Measurements from ENCODE around the gene METAP1D.
"Not testable (repeated sequence)": the region's sequence is repeated elsewhere in the genome, so short reads cannot be mapped to it uniquely, and the experiment has no call there.

Gene METAP1D

GRCh38 chr2:172048508-172049503 is 49.1 kb downstream of the METAP1D start:
- H3K27ac ChIP-seq (ENCODE audit: low read length) = no peak overlapping the region
- no peaks in the 10 kb centered on the region for H3K36me3 ChIP-seq (ENCODE audit: control insufficient read depth in 2 of 2, insufficient read depth in 2 of 2, low read length in 2 of 2)
- no peaks in the 10 kb centered on the region for H3K9me3 ChIP-seq (ENCODE audit: control insufficient read depth in 2 of 2, low read length in 2 of 2)
- no peak overlapping the region for H3K4me3 ChIP-seq (ENCODE audit: low read length in 2 of 2)
- no peaks in the 10 kb centered on the region for H3K27me3 ChIP-seq (ENCODE audit: control insufficient read depth in 1 of 2, insufficient read depth in 2 of 2, low read length in 2 of 2)
- H3K9ac ChIP-seq (ENCODE audit: low read length in 2 of 2) = no peak overlapping the region
- no peaks in the 10 kb centered on the region for H3K4me1 ChIP-seq (ENCODE audit: control insufficient read depth, insufficient read depth, low read length)

- Histone ChIP-seq H3K27me3 (ENCODE audit: control insufficient read depth in 1 of 2, insufficient read depth in 2 of 2, low read length in 2 of 2) (no peaks in the 10 kb centered on the region), H3K4me1 (ENCODE audit: control insufficient read depth, insufficient read depth, low read length) (no peaks in the 10 kb centered on the region), H3K36me3 (ENCODE audit: control insufficient read depth in 2 of 2, insufficient read depth in 2 of 2, low read length in 2 of 2) (no peaks in the 10 kb centered on the region), H3K9ac (ENCODE audit: low read length in 2 of 2) (no peak overlapping the region), H3K9me3 (ENCODE audit: control insufficient read depth in 2 of 2, low read length in 2 of 2) (no peaks in the 10 kb centered on the region), H3K27ac (ENCODE audit: low read length) (no peak overlapping the region), H3K4me3 (ENCODE audit: low read length in 2 of 2) (no peak overlapping the region)
Observed at GRCh38 chr2:172049567-172050120, 49.9 kb downstream of the METAP1D start.

- Histone ChIP-seq H3K27ac (ENCODE audit: low read length) (no peak overlapping the region), H3K9ac (ENCODE audit: low read length in 2 of 2) (no peak overlapping the region), H3K27me3 (ENCODE audit: control insufficient read depth in 1 of 2, insufficient read depth in 2 of 2, low read length in 2 of 2) (no peaks in the 10 kb centered on the region), H3K36me3 (ENCODE audit: control insufficient read depth in 2 of 2, insufficient read depth in 2 of 2, low read length in 2 of 2) (no peaks in the 10 kb centered on the region), H3K4me1 (ENCODE audit: control insufficient read depth, insufficient read depth, low read length) (no peaks in the 10 kb centered on the region), H3K9me3 (ENCODE audit: control insufficient read depth in 2 of 2, low read length in 2 of 2) (no peaks in the 10 kb centered on the region), H3K4me3 (ENCODE audit: low read length in 2 of 2) (no peak overlapping the region)
Observed at GRCh38 chr2:172050479-172051125, 50.8 kb downstream of the METAP1D start.

- H3K27ac ChIP-seq (ENCODE audit: low read length) = no peak overlapping the region
- H3K4me3 ChIP-seq (ENCODE audit: low read length in 2 of 2) = no peak overlapping the region
- no peak overlapping the region for H3K9ac ChIP-seq (ENCODE audit: low read length in 2 of 2)
- H3K36me3 ChIP-seq (ENCODE audit: control insufficient read depth in 2 of 2, insufficient read depth in 2 of 2, low read length in 2 of 2) = no peaks in the 10 kb centered on the region
- no peaks in the 10 kb centered on the region for H3K27me3 ChIP-seq (ENCODE audit: control insufficient read depth in 1 of 2, insufficient read depth in 2 of 2, low read length in 2 of 2)
- no peaks in the 10 kb centered on the region for H3K9me3 ChIP-seq (ENCODE audit: control insufficient read depth in 2 of 2, low read length in 2 of 2)
- H3K4me1 ChIP-seq (ENCODE audit: control insufficient read depth, insufficient read depth, low read length) = no peaks in the 10 kb centered on the region
Observed at GRCh38 chr2:172052000-172052983, 52.5 kb downstream of the METAP1D start.

GRCh38 chr2:172053486-172053885 is 53.7 kb downstream of the METAP1D start:
- Histone ChIP-seq H3K9ac (ENCODE audit: low read length in 2 of 2) (no peak overlapping the region), H3K9me3 (ENCODE audit: control insufficient read depth in 2 of 2, low read length in 2 of 2) (no peaks in the 10 kb centered on the region), H3K4me3 (ENCODE audit: low read length in 2 of 2) (no peak overlapping the region), H3K36me3 (ENCODE audit: control insufficient read depth in 2 of 2, insufficient read depth in 2 of 2, low read length in 2 of 2) (no peaks in the 10 kb centered on the region), H3K4me1 (ENCODE audit: control insufficient read depth, insufficient read depth, low read length) (no peaks in the 10 kb centered on the region), H3K27me3 (ENCODE audit: control insufficient read depth in 1 of 2, insufficient read depth in 2 of 2, low read length in 2 of 2) (no peaks in the 10 kb centered on the region), H3K27ac (ENCODE audit: low read length) (no peak overlapping the region)

GRCh38 chr2:172056293-172056692 is 56.5 kb downstream of the METAP1D start:
- Histone ChIP-seq H3K27ac (ENCODE audit: low read length) (no peak overlapping the region), H3K9ac (ENCODE audit: low read length in 2 of 2) (no peak overlapping the region), H3K9me3 (ENCODE audit: control insufficient read depth in 2 of 2, low read length in 2 of 2) (no peaks in the 10 kb centered on the region), H3K4me3 (ENCODE audit: low read length in 2 of 2) (no peak overlapping the region), H3K4me1 (ENCODE audit: control insufficient read depth, insufficient read depth, low read length) (no peaks in the 10 kb centered on the region), H3K36me3 (ENCODE audit: control insufficient read depth in 2 of 2, insufficient read depth in 2 of 2, low read length in 2 of 2) (no peaks in the 10 kb centered on the region), H3K27me3 (ENCODE audit: control insufficient read depth in 1 of 2, insufficient read depth in 2 of 2, low read length in 2 of 2) (no peaks in the 10 kb centered on the region)

GRCh38 chr2:172058660-172059059 is 58.9 kb downstream of the METAP1D start:
- peaks cover 0 to 5% of the 10 kb centered on the region in 2 donors for H3K36me3 ChIP-seq (ENCODE audit: control insufficient read depth in 2 of 2, insufficient read depth in 2 of 2, low read length in 2 of 2)
- H3K9me3 ChIP-seq (ENCODE audit: control insufficient read depth in 2 of 2, low read length in 2 of 2) = no peaks in the 10 kb centered on the region
- no peaks in the 10 kb centered on the region for H3K27me3 ChIP-seq (ENCODE audit: control insufficient read depth in 1 of 2, insufficient read depth in 2 of 2, low read length in 2 of 2)
- no peak overlapping the region for H3K27ac ChIP-seq (ENCODE audit: low read length)
- H3K9ac ChIP-seq (ENCODE audit: low read length in 2 of 2) = no peak overlapping the region
- no peaks in the 10 kb centered on the region for H3K4me1 ChIP-seq (ENCODE audit: control insufficient read depth, insufficient read depth, low read length)
- no peak overlapping the region for H3K4me3 ChIP-seq (ENCODE audit: low read length in 2 of 2)

- H3K4me1 ChIP-seq (ENCODE audit: control insufficient read depth, insufficient read depth, low read length); H3K4me3 ChIP-seq (ENCODE audit: low read length in 2 of 2); H3K27me3 ChIP-seq (ENCODE audit: control insufficient read depth in 1 of 2, insufficient read depth in 2 of 2, low read length in 2 of 2); H3K36me3 ChIP-seq (ENCODE audit: control insufficient read depth in 2 of 2, insufficient read depth in 2 of 2, low read length in 2 of 2); H3K27ac ChIP-seq (ENCODE audit: low read length); H3K9ac ChIP-seq (ENCODE audit: low read length in 2 of 2); H3K9me3 ChIP-seq (ENCODE audit: control insufficient read depth in 2 of 2, low read length in 2 of 2): not testable (repeated sequence)
Observed at GRCh38 chr2:172060118-172060517, 60.4 kb downstream of the METAP1D start.

- Histone ChIP-seq H3K27me3 (ENCODE audit: control insufficient read depth in 1 of 2, insufficient read depth in 2 of 2, low read length in 2 of 2) (no peaks in the 10 kb centered on the region), H3K4me1 (ENCODE audit: control insufficient read depth, insufficient read depth, low read length) (no peaks in the 10 kb centered on the region), H3K27ac (ENCODE audit: low read length) (no peak overlapping the region), H3K4me3 (ENCODE audit: low read length in 2 of 2) (no peak overlapping the region), H3K9ac (ENCODE audit: low read length in 2 of 2) (no peak overlapping the region), H3K9me3 (ENCODE audit: control insufficient read depth in 2 of 2, low read length in 2 of 2) (no peaks in the 10 kb centered on the region), H3K36me3 (ENCODE audit: control insufficient read depth in 2 of 2, insufficient read depth in 2 of 2, low read length in 2 of 2) (peaks cover 0 to 5% of the 10 kb centered on the region in 2 donors)
Observed at GRCh38 chr2:172062402-172063004, 62.8 kb downstream of the METAP1D start.

GRCh38 chr2:172063446-172063845 is 63.7 kb downstream of the METAP1D start:
- H3K27ac ChIP-seq (ENCODE audit: low read length) = no peak overlapping the region
- H3K9me3 ChIP-seq (ENCODE audit: control insufficient read depth in 2 of 2, low read length in 2 of 2) = no peaks in the 10 kb centered on the region
- no peaks in the 10 kb centered on the region for H3K4me1 ChIP-seq (ENCODE audit: control insufficient read depth, insufficient read depth, low read length)
- peaks cover 0 to 5% of the 10 kb centered on the region in 2 donors for H3K36me3 ChIP-seq (ENCODE audit: control insufficient read depth in 2 of 2, insufficient read depth in 2 of 2, low read length in 2 of 2)
- H3K4me3 ChIP-seq (ENCODE audit: low read length in 2 of 2) = no peak overlapping the region
- no peak overlapping the region for H3K9ac ChIP-seq (ENCODE audit: low read length in 2 of 2)
- no peaks in the 10 kb centered on the region for H3K27me3 ChIP-seq (ENCODE audit: control insufficient read depth in 1 of 2, insufficient read depth in 2 of 2, low read length in 2 of 2)

All from stomach smooth muscle (tissue), 2 donors.